Ectodermal cell (in vitro differentiated cells): ENCODE measurements around the gene PDE3B.
"Not testable (repeated sequence)": the region's sequence is repeated elsewhere in the genome, so short reads cannot be mapped to it uniquely, and the experiment has no call there.

Experiments
- H3K27ac ChIP-seq: 2 replicates; pipeline ENCODE4 v1.7.0; 2013; ENCODE audit warnings: mild to moderate bottlenecking, low read depth, low read length; ENCODE audit not compliant: insufficient read depth, poor library complexity, severe bottlenecking
- H3K27me3 ChIP-seq: 2 replicates; pipeline ENCODE4 v1.7.0; 2013; ENCODE audit warnings: mild to moderate bottlenecking, low read length; ENCODE audit not compliant: insufficient read depth, control insufficient read depth, poor library complexity, severe bottlenecking
- H3K36me3 ChIP-seq: one replicate; pipeline ENCODE4 v1.7.0; 2013; ENCODE audit warnings: low read length; ENCODE audit not compliant: control insufficient read depth, insufficient read depth
- H3K4me1 ChIP-seq: one replicate; pipeline ENCODE4 v1.7.0; 2013; ENCODE audit warnings: low read length; ENCODE audit not compliant: control insufficient read depth, insufficient read depth
- H3K4me3 ChIP-seq: 2 replicates; pipeline ENCODE4 v1.7.0; 2013; ENCODE audit warnings: low read depth, low read length, control low read depth; ENCODE audit not compliant: insufficient read depth
- H3K9me3 ChIP-seq: 2 replicates; pipeline ENCODE4 v1.7.0; 2013; ENCODE audit warnings: mild to moderate bottlenecking, low read length, moderate library complexity; ENCODE audit not compliant: control insufficient read depth
- WGBS, 2 experiments: methylation state at CpG; one replicate each; pipeline ENCODE4 v1.1.7; 2013; ENCODE audit warnings: missing lambda C conversion rate in 2 of 2; 5-methylcytosine and 5-hydroxymethylcytosine counted together

Gene PDE3B

GRCh38 chr11:14702760-14703159, 59.2 kb downstream of the PDE3B start:
- no peak overlapping the region for H3K4me3 ChIP-seq
- H3K27me3 ChIP-seq, result no peaks in the 10 kb centered on the region
- WGBS, 2 experiments, result 100% methylated on average over 1 of the region's 1 CpG
- H3K9me3 ChIP-seq, result no peaks in the 10 kb centered on the region
- H3K36me3 ChIP-seq, result no peaks in the 10 kb centered on the region
- no peak overlapping the region for H3K27ac ChIP-seq
- H3K4me1 ChIP-seq, result no peaks in the 10 kb centered on the region

GRCh38 chr11:14703731-14704130, 60.1 kb downstream of the PDE3B start:
- no CpG with 5 or more reads among the region's 1 CpG for WGBS, 2 experiments

GRCh38 chr11:14705067-14705466, 61.5 kb downstream of the PDE3B start:
- WGBS, 2 experiments, result 100% methylated on average over 1 of the region's 2 CpGs; no CpG with 5 or more reads in 1 of the 2 experiments
- Histone ChIP-seq H3K9me3 (peaks cover 3% of the 10 kb centered on the region), H3K36me3 (no peaks in the 10 kb centered on the region), H3K27me3 (no peaks in the 10 kb centered on the region), H3K4me3 (no peak overlapping the region), H3K27ac (no peak overlapping the region), H3K4me1 (no peaks in the 10 kb centered on the region)

More at GRCh38 chr11:14703731-14704130, 60.1 kb downstream of the PDE3B start:
- Histone ChIP-seq H3K36me3 (no peaks in the 10 kb centered on the region), H3K9me3 (peaks cover 3% of the 10 kb centered on the region), H3K27me3 (no peaks in the 10 kb centered on the region), H3K27ac (no peak overlapping the region), H3K4me1 (no peaks in the 10 kb centered on the region), H3K4me3 (no peak overlapping the region)

- no peaks in the 10 kb centered on the region for H3K27me3 ChIP-seq
- no peak overlapping the region for H3K4me3 ChIP-seq
- H3K4me1 ChIP-seq, result no peaks in the 10 kb centered on the region
- 94 to 96% methylated on average over 4 of the region's 4 CpGs for WGBS, 2 experiments
- no peak overlapping the region for H3K27ac ChIP-seq
- no peaks in the 10 kb centered on the region for H3K36me3 ChIP-seq
- no peaks in the 10 kb centered on the region for H3K9me3 ChIP-seq
Measured at GRCh38 chr11:14713496-14714244, 70.1 kb downstream of the PDE3B start.

GRCh38 chr11:14715669-14716068, 72.1 kb downstream of the PDE3B start:
- H3K27me3 ChIP-seq, H3K27ac ChIP-seq, H3K4me3 ChIP-seq, H3K4me1 ChIP-seq, H3K36me3 ChIP-seq, H3K9me3 ChIP-seq: not testable (repeated sequence)
- WGBS, 2 experiments, result 88 to 93% methylated on average over 3 to 7 of the region's 11 CpGs

- Histone ChIP-seq H3K9me3 (no peaks in the 10 kb centered on the region), H3K27ac (no peak overlapping the region), H3K27me3 (no peaks in the 10 kb centered on the region), H3K36me3 (no peaks in the 10 kb centered on the region), H3K4me3 (no peak overlapping the region), H3K4me1 (no peaks in the 10 kb centered on the region)
- WGBS, 2 experiments, result 90 to 100% methylated on average over 1 to 2 of the region's 4 CpGs
Measured at GRCh38 chr11:14722496-14722895, 78.9 kb downstream of the PDE3B start.

- Histone ChIP-seq H3K27me3 (no peaks in the 10 kb centered on the region), H3K9me3 (no peaks in the 10 kb centered on the region), H3K36me3 (no peaks in the 10 kb centered on the region), H3K4me1 (no peaks in the 10 kb centered on the region), H3K27ac (no peak overlapping the region), H3K4me3 (no peak overlapping the region)
- 87 to 94% methylated on average over 1 of the region's 1 CpG for WGBS, 2 experiments
Measured at GRCh38 chr11:14725150-14725549, 81.5 kb downstream of the PDE3B start.

GRCh38 chr11:14727215-14727614, 83.6 kb downstream of the PDE3B start:
- Histone ChIP-seq H3K4me1 (no peaks in the 10 kb centered on the region), H3K36me3 (no peaks in the 10 kb centered on the region), H3K4me3 (no peak overlapping the region), H3K27ac (no peak overlapping the region), H3K9me3 (no peaks in the 10 kb centered on the region), H3K27me3 (no peaks in the 10 kb centered on the region)

GRCh38 chr11:14727746-14728145, 84.1 kb downstream of the PDE3B start:
- WGBS, 2 experiments, result no CpG with 5 or more reads among the region's 1 CpG
- Histone ChIP-seq H3K4me1 (no peaks in the 10 kb centered on the region), H3K27ac (no peak overlapping the region)

GRCh38 chr11:14740539-14740938, 96.9 kb downstream of the PDE3B start:
- not testable (repeated sequence) for H3K27me3 ChIP-seq, H3K4me3 ChIP-seq, H3K4me1 ChIP-seq, H3K27ac ChIP-seq, H3K36me3 ChIP-seq, H3K9me3 ChIP-seq
- WGBS, 2 experiments, result 94 to 100% methylated on average over 2 of the region's 2 CpGs

More at GRCh38 chr11:14727746-14728145, 84.1 kb downstream of the PDE3B start:
- H3K9me3 ChIP-seq, result no peaks in the 10 kb centered on the region
- H3K36me3 ChIP-seq, result no peaks in the 10 kb centered on the region
- no peaks in the 10 kb centered on the region for H3K27me3 ChIP-seq
- H3K4me3 ChIP-seq, result no peak overlapping the region
